PFSK-1 (cell line): ENCODE measurements around the gene CACNA1B.

Source experiments
- POLR2AphosphoS5 ChIP-seq: IDR thresholded peaks from 2 replicates; pipeline ENCODE4 v1.6.1; 2012; ENCODE audit warnings: low read depth, mild to moderate bottlenecking, control low read depth, low read length, moderate library complexity
- SIN3A ChIP-seq: IDR thresholded peaks from 2 replicates; pipeline ENCODE4 v1.6.1; 2012; ENCODE audit warnings: mild to moderate bottlenecking, low read length, moderate library complexity, borderline replicate concordance; ENCODE audit not compliant: insufficient read depth
- TAF1 ChIP-seq: IDR thresholded peaks from 2 replicates; pipeline ENCODE4 v1.6.1; 2012; ENCODE audit warnings: low read length, control low read depth, borderline replicate concordance; ENCODE audit not compliant: insufficient read depth
- TF ChIP-seq, protein P1 (sequence below), 2 experiments: IDR thresholded peaks; 2 replicates each; pipeline versions ENCODE4 v1.6.1 to v1.8.0; 2011 to 2012; ENCODE audit warnings: low read depth in 2 of 2, low read length in 2 of 2, control low read depth in 1 of 2, inconsistent platforms in 1 of 2, mild to moderate bottlenecking in 1 of 2, moderate library complexity in 1 of 2; ENCODE audit not compliant: insufficient read depth in 1 of 2

DNA sequence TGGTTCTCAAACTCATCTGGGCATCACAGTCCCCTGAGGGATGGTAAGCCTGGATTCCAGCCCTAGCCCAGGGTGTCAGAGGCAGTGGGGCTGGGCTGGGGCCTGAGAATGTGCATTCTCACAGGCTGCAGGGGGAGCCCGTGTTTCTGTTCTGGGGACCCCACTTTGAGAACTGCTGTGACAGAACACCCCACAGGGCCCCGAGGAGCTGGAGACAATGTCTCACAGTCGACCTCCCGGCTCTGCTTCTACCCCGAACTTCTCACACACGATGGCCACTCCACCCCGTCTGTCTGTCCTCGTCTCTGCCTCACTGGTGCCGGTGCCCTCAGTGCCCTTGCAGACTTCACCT is 130.0 kb downstream of the CACNA1B start:
- TF ChIP-seq POLR2AphosphoS5 (no peak), TAF1 (no peak), SIN3A (no peak)
- TF ChIP-seq, protein P1, sequence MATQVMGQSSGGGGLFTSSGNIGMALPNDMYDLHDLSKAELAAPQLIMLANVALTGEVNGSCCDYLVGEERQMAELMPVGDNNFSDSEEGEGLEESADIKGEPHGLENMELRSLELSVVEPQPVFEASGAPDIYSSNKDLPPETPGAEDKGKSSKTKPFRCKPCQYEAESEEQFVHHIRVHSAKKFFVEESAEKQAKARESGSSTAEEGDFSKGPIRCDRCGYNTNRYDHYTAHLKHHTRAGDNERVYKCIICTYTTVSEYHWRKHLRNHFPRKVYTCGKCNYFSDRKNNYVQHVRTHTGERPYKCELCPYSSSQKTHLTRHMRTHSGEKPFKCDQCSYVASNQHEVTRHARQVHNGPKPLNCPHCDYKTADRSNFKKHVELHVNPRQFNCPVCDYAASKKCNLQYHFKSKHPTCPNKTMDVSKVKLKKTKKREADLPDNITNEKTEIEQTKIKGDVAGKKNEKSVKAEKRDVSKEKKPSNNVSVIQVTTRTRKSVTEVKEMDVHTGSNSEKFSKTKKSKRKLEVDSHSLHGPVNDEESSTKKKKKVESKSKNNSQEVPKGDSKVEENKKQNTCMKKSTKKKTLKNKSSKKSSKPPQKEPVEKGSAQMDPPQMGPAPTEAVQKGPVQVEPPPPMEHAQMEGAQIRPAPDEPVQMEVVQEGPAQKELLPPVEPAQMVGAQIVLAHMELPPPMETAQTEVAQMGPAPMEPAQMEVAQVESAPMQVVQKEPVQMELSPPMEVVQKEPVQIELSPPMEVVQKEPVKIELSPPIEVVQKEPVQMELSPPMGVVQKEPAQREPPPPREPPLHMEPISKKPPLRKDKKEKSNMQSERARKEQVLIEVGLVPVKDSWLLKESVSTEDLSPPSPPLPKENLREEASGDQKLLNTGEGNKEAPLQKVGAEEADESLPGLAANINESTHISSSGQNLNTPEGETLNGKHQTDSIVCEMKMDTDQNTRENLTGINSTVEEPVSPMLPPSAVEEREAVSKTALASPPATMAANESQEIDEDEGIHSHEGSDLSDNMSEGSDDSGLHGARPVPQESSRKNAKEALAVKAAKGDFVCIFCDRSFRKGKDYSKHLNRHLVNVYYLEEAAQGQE (IDR thresholded peaks at IDR 0.05; ENCODE audit: insufficient read depth in 1 of 2, low read depth in 2 of 2, low read length in 2 of 2) = no peak
